ENCODE results near the gene RNF220. TPM values are rescaled to one million over a fixed set of nuclear protein-coding genes. Genes with fewer than 3 reads are reported as not detected.

RNF220 gene
- total RNA-seq, 1 donor from 2014 or later: 84.4 TPM

DNA sequence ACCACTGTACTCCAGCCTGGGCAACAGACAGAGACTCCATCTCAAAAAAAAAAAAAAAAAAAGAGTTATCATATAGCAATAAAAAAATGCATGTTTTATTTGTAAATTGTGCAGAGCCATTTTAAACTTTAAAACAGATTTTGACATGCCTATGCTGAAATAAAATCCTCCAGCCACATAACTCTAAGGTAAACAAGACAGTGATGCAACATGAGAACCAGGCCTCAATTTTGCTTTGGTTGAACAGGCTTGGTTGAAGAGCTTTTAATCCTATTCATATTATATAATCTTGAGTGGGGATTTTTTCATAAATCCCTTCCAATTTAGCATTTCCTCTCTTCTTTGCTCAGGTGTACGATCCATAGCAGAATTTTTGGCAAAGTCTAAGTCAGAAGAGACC is 295.5 kb downstream of the RNF220 start:
- H3K36me3 Mint-ChIP-seq (ENCODE audit: unreplicated experiment): no peaks in the 10 kb centered on the region
- peaks cover 2% of the 10 kb centered on the region for H3K4me1 Mint-ChIP-seq (ENCODE audit: unreplicated experiment)
- no peak for DNase-seq (ENCODE audit: extremely low spot score, unreplicated experiment)

DNA sequence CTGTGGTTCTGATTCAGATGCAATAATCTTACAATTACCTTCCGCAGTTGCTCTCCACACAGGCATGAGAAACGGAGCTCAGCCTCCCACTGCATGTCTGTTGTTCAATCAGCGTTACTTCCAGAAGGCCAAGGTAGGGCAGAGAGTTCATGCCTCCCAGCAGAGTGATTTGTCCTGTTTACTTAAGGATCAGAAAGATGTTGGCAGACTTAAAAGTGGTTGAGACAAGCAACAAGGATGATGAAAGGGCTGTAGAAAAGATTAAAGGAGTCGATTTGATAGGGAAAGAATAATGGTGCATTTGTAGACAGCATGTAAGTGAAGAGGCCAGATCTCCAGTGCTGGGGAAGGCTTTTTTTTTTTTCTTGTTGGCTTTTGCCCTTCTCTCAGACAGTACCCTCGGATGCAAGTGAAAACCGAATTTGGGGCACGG is 296.1 kb downstream of the RNF220 start:
- Mint-ChIP-seq H3K27me3 (ENCODE audit: unreplicated experiment) (peaks cover 2% of the 10 kb centered on the region), H3K4me3 (ENCODE audit: unreplicated experiment) (no peak overlapping the region), H3K4me1 (ENCODE audit: unreplicated experiment) (peaks cover 2% of the 10 kb centered on the region), H3K9me3 (ENCODE audit: unreplicated experiment) (no peaks in the 10 kb centered on the region), H3K36me3 (ENCODE audit: unreplicated experiment) (no peaks in the 10 kb centered on the region), H3K27ac (ENCODE audit: unreplicated experiment) (no peak overlapping the region)
- no peak for DNase-seq (ENCODE audit: extremely low spot score, unreplicated experiment)
- TF ChIP-seq, protein P1, sequence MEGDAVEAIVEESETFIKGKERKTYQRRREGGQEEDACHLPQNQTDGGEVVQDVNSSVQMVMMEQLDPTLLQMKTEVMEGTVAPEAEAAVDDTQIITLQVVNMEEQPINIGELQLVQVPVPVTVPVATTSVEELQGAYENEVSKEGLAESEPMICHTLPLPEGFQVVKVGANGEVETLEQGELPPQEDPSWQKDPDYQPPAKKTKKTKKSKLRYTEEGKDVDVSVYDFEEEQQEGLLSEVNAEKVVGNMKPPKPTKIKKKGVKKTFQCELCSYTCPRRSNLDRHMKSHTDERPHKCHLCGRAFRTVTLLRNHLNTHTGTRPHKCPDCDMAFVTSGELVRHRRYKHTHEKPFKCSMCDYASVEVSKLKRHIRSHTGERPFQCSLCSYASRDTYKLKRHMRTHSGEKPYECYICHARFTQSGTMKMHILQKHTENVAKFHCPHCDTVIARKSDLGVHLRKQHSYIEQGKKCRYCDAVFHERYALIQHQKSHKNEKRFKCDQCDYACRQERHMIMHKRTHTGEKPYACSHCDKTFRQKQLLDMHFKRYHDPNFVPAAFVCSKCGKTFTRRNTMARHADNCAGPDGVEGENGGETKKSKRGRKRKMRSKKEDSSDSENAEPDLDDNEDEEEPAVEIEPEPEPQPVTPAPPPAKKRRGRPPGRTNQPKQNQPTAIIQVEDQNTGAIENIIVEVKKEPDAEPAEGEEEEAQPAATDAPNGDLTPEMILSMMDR (IDR thresholded peaks at IDR 0.05): no peak

More for the DNA sequence above, 295.5 kb downstream of the RNF220 start:
- peaks cover 2% of the 10 kb centered on the region for H3K27me3 Mint-ChIP-seq (ENCODE audit: unreplicated experiment)
- TF ChIP-seq, protein P1 (IDR thresholded peaks at IDR 0.05): no peak
- no peak overlapping the region for H3K4me3 Mint-ChIP-seq (ENCODE audit: unreplicated experiment)
- H3K27ac Mint-ChIP-seq (ENCODE audit: unreplicated experiment): no peak overlapping the region
- H3K9me3 Mint-ChIP-seq (ENCODE audit: unreplicated experiment): no peaks in the 10 kb centered on the region

Small RNAs within 50 kb of the gene (microRNA-seq; reads per million reads assigned to microRNA genes)
- not detected for gene MIR5584 (ENCODE audit: unreplicated experiment)

Other genes starting within 250 kb of the RNF220 start
- 42.3 and 46.4 TPM in 2 replicates for gene DMAP1, start 191.8 kb upstream of the RNF220 start, total RNA-seq
- 54.3 and 58.6 TPM in 2 replicates for gene ERI3, start 50.0 kb upstream of the RNF220 start, total RNA-seq

Data from osteocyte (in vitro differentiated cells).